ENCODE data around the gene CBFB.
A peak's percentile ranks its signal among the peaks of the same experiment; 100 is the strongest.

The CBFB gene

DNA sequence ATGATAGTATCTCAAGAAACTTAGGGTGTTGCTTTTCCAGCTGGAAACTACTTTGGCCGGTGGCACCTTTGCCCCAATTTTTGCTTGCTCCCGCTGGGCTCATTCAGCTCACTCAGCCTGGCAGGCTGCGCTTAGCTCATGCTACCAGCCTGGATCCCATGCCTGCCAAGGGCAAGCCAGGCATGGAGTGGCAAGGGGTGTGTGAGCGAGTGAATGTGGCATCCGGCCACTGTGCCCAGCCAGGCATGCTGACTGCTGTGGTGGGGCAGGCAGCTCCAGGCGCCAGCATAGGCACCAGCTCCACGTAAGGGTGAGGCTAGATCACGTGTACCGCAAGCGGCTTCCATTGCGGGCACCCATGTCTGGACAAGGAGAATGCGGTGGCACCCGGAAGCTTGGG, 112.4 kb downstream of the CBFB start:
- DNase-seq, result no peak

DNA sequence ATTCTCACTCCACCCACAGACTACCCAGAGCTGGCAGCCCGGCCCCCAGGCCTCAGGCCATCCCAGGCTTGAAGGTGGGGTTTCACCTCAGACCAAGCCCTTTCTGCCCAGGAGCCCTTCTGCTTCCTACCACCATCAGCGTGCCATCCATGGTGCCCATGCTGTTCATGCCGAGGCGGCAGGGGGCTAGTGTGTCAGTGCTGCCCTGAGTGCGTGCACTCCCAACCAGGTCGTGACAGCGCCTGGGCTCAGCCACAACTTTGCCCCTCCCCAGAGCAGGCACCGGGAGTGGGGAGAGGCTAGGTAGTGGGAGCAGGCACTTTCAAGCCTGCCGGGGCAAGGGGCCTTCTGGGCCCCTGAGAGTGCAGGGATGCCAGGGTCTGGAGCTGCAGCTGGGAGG, 113.4 kb downstream of the CBFB start:
- DNase-seq, result no peak

DNA sequence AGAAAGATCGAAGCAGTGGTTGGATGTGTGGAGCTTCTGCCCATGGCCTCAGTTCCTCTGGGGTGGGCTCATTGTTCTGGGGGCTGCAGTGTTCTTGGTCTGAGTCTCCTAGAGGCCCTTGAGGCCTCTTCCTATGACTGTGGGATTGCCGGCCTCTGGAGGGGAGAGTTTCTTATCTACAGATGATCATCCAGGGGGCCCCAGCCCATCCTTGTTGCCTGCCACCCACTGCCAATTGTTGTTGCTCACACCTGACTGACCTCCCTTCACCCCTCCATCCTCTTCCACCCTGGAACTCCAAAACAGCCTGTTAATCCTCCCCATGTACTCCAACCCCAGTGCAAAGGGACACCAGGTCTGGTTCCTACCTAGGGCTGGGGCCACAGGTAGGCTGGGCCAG, 116.0 kb downstream of the CBFB start:
- DNase-seq, result no peak

DNA sequence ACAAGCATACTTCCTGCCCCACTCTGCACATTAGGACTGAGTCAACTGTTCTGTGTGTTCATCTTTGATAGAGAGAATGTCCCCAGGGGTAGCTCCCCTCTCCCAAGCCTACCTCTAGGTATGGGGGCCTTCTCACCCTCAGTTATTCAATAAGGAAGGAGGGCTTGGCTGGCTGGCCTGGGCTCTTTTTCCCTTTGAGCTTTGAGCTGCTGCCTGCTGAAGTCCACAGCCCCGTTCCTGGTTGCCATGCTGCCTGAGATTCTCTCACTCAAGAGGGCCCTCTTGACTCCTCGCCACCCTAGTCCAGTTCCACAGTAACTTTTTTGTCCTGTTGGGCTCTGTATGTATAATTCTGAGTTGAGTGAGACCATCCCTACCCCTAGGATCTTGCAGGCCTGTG, 116.8 kb downstream of the CBFB start:
- no peak for DNase-seq

DNA sequence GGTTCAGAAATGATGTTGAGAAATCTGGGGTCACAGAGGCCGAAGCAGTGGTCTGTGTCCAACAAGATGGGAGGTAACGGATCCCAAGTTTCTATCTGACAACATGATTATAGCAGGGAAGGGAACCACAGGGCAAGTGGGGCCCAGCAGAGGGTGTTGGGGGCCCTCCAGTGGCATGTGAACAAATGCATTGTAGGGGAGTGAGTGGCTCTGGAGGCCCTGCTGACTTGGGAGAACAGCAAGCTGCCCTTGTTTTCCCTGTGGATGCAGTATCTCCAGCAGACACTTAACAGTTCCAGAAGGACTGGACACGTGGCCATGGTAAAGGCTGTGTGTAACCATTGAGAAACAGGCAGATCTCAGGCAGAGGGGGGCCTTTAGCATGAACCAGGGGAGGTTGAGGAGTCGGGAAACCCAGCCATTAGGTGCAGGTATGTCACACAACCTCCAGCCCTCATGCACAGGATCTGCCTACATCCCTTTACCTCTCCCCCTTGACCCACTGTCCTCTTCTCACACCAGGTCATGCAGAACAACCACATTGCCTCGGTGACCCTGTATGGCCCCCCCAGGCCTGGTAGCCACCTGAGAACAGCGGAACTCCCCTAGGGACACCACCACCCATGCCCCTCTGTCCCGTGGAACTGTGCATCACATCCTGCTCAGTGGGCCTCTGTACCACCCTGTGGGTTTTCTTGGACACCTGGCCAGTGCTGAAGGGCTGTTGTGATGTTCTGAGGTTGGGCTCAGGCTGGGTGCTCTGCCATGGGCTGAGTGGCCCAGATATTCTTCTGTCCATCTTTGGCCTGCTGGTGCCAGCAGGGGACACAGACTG, 117.8 kb downstream of the CBFB start:
- DNase-seq, result no peak

DNA sequence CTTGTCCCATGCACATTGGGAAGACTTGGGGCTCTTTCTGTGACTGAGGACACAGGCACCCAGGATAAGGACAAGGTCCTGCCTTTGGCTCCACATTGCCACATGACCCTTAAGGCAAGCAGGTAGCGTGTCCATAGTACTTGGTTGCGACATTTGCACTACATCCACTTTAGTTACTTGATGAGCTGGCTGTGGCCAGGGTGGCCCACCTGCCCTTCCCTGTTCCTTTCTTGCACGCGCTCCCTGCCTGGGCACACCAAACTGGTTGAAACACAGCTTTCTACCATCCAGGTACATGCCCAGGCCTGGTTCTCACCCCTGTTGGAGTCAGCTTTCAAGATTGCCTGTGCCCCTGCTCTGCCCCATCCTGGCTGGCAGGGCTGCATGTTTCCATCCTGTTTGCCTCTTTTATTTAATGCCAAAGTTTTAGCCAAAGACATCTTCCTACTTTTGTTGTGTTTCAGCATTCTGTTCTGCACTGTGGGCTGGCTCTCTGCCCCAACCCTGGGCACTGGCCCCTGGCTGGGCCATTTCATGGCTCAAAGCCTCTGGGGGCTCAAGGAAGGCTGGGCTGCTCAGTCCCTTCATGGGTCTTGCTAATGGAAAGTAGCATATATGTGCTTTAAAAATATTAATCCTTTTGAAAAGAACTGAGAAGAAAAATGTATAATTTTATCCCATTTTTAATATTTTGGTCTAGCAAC, 118.6 kb downstream of the CBFB start:
- DNase-seq, result no peak

DNA sequence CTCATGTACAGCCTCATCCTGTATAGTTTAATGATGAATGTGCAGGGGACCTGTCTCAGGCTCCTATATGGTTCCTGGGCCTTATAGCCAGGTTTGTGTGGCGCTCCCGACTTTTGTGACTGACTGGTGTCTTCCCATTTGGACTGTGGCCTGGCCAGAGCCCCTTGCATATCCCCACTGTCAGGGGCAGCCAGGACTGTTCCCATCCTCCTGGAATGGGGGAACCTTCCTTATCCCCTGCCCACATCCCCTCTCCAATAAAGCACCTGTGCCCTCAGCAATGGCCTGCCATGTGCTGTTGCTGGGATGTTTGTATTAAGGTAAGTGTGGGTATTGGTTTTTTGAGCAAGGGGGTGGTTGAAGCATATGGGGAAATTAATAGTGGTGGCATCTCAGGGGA, 119.3 kb downstream of the CBFB start:
- DNase-seq, result no peak

DNA sequence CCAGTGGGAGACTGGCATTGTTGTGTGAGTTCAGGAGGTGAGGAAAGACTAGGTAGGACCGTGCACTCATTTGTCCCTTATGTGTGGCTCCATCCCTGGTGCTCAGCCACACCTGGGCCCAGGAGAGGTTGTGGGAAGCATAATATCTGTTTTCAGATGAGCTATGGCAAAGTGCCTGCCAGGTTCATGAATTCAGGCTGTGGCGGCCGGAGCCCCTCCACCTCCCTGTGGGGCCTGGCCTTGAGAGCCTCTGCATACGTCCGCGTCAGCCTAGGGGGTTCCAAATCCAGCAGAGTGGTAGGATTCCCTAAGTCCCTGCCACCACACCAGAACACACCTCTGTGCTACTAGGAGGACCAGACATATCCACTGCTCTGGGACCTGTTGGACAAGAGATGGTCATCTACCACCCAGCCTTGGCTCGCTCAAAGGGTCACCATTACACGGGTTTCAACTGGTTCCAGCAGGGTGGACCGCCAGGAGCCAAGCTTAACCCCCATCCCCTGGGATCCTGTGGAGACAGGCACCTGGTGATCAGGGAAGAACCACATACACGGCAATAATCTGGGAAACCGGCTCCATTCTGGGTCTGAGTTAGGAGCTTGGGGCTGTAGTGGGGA, 119.8 kb downstream of the CBFB start:
- no peak for DNase-seq

DNA sequence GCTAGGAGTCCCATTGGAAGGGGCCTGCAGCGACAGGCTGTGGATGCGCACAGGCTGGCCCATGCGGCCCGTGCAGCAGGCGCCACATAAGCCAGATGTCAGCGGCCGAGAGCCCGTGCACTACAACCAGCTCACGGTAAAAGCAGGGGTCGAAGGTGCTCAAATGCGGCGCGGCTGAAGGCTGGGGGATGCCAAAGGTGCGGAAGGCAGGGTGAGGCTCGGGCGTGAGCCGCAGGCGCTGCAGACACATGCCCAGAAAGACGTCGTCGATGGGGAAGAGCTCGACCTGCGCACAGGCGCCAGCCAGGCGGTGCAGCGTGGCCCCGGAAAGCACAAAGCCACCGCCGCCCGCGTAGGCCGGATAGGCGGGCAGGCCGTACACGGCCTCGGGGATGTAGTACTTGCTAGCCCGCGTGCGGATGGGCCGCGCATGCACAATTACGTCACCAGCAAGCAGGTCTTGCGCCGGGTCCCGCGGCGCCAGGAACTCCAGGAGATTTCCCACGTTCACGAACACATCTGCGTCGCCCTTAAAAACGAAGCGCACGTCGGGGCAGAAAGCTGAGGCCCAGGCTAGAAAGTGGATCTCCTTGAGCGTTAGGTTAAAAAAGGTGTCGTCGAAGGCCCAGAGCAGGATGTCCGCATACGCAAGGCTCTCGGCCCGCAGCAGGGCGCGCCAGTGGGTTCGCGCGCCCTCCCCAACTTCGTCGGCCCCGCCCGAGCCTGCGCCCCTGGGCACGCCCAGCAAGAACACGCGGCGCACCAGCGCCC, 120.5 kb downstream of the CBFB start:
- DNase-seq, result no peak

DNA sequence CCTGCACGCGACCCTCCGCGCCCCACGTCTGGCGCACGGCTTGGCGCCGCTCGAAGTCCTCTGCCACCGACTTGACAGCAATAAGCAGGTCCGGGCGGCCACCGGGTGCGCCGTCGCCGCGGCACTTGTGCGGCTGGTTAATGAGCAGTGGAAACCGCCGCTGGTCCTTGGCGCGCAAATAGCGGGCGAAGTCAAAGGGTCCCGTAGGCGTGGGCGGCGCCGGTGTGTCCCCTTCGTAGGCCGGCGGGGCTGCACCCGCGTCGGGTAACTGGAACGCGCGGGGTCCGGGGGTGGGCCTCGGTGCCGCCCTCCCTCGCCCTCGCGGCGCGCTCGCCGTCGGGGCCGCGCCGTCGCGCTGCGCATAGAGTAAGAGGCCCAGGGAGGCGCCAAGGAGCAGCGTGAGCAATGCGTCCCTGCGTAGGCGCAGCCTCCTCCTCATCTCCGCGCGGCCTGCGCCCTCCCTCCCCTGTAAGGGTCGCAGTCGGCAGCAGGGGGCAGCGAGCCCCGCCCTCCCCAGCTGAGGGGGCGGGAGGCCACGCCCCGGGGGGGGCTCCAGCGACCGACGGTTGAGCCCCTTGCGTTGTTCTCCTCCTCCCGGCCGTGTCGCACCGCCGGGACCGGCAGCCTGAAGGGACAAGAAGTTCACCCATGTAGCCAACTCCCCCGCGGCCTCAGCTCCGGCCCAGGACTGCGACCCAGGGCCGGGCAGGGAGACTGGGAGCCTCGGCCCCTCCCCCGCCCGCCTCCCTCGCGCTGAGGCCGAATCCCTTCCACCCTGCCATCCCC, 121.3 kb downstream of the CBFB start:
- DNase-seq, result peak; percentile 10 to 60 (median 32)
